ENCODE measurements around the gene PREB.

Gene PREB

DNA sequence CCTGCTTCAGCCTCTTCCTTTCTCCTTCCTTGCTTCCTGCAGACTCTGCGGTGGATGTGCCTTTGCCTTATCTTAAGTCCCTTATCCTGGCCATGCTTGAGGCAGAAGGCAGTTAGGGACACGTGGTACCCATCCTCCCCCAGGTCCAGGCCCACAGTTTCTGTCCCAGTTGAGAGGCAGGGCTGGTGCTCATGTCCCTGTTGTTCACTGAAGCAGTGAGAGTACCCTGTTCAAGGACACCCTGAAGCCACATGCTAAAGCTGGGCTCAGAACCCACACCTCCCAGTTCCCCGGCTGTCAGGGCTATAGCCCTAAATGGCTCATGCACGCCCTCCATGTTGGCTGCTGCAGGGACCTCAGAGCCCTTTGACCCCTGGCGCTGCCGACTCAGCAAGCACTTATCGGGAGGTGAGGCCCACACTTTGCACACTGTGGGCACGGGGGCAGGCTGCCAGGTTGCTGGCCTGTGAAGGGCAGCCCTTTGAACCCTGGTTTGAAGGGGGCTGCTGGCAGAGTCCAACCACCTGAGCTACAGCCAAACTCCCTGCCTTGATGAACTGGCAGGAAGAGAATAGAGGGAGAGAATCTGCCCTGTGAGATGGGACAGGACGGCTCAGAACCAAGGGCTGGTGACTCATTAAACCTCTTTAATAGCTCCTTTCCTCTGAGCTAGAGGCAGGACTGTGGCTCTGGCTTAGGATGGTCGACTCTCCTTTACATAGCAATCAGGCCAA, 41.6 kb downstream of the PREB start:
- TF ChIP-seq, protein P1, sequence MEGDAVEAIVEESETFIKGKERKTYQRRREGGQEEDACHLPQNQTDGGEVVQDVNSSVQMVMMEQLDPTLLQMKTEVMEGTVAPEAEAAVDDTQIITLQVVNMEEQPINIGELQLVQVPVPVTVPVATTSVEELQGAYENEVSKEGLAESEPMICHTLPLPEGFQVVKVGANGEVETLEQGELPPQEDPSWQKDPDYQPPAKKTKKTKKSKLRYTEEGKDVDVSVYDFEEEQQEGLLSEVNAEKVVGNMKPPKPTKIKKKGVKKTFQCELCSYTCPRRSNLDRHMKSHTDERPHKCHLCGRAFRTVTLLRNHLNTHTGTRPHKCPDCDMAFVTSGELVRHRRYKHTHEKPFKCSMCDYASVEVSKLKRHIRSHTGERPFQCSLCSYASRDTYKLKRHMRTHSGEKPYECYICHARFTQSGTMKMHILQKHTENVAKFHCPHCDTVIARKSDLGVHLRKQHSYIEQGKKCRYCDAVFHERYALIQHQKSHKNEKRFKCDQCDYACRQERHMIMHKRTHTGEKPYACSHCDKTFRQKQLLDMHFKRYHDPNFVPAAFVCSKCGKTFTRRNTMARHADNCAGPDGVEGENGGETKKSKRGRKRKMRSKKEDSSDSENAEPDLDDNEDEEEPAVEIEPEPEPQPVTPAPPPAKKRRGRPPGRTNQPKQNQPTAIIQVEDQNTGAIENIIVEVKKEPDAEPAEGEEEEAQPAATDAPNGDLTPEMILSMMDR (IDR thresholded peaks at IDR 0.05; ENCODE audit: insufficient read depth, low read length, missing control alignments), result no peak
- ChIA-PET CTCF (interaction anchor here (1.0 to 4.0 kb wide), 11 partner anchors 10 to 210 kb away, joined by 3 to 33 read pairs (median 7); partner anchors contain the start of gene EMILIN1), POLR2A (interaction anchor here (0.6 kb wide), 1 partner anchor 10 kb away, joined by 3 read pairs; no protein-coding TSS in a partner anchor)
- no peak overlapping the region for H3K4me3 ChIP-seq (ENCODE audit: low read depth, low read length)
- no peak for DNase-seq (ENCODE audit: low read depth, low spot score)

DNA sequence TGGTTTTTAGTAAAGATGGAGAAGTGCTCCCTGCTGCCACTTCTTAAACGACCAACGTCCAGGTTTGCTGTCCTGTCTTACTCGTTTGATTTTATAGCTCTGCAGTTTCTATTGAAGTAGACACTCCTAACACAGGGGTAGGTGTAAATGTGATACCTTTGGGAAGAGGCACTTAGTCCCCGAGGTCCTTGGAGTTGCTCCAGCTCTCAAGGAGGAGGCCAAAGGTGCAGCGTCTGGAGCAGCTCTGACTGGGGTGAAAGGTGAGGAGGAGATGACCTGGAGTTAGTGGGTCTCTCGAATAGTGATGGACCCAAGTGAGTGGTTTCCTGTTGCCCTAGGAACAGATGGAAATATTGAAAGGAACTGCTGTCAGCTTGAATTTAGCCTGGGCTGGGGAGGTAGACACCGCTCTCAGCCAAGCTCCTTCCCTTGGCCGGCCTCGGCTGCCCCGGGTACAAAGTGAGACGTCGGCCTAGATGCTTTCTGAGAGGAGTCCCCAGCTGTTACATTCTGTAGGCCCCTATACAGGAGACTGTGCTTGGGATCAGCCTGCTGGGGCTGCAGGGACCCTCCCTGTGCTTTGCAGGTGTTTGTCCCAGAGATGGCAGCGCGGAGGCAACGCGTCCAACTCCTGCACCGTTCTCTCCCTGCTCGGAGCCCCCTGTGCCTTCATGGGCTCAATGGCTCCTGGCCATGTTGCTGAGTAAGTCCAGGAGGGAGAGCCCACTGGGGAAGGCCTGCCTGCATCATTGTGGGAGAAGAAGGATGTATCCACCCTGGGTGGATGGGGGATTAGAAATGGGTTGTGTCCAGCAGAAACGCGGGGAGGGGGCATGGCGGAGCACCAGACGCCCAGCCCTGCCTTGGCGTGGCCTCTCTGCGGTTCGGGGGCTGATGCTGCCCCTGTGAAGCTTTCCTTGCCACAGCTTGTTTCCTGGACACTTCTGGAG, 42.4 kb downstream of the PREB start:
- TF ChIP-seq, protein P1 (IDR thresholded peaks at IDR 0.05; ENCODE audit: insufficient read depth, low read length, missing control alignments), result no peak
- CTCF ChIA-PET, result interaction anchor here (0.7 to 4.0 kb wide), 8 partner anchors 9 to 211 kb away, joined by 3 to 33 read pairs (median 11); partner anchors contain the start of gene EMILIN1
- no peak for DNase-seq (ENCODE audit: low read depth, low spot score)
- POLR2A ChIA-PET, result no interaction called here
- no peak overlapping the region for H3K4me3 ChIP-seq (ENCODE audit: low read depth, low read length)

DNA sequence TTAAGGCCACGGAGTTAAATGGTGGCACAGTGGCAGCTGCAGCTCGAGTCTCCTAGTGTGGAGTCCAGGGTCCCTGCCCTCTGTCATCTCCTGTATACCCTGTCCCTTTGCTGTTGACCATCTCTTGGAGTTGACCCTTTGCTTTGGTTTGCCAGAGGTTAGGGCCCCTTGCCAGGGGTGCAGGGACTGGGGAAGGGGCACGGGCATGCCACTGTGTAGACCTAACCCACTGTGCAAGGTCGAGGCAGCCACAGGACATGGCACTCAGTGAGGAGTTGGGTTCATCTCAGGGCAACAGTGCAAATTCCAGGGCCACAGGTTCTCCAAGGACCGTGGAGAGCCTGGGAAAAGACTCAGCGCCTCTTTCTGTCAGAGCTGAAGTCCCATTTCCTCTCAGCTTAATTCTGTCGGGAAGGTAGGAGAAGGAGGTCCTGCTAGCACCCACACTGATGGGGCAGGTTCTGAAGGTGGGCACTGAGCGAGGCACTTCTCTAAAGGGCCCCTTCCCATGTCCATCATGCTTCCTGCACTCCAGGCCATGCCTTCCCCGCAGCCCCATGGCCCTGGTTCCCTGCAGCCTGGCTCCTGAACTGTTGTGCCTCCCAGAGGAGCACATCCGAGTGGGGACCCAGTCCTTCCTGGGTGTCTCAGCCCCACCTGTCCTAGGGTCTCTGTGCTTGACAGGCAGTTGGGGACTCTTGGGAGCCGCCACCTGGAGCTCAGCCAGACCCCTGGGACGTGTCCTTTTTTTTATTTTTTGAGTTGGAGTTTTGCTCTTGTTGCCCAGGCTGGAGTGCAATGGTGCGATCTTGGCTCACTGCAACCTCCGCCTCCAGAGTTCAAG, 45.1 kb downstream of the PREB start:
- ChIA-PET CTCF (interaction anchor here (0.7 to 10.3 kb wide), 12 partner anchors 7 to 214 kb away, joined by 3 to 73 read pairs (median 4); partner anchors contain the start of genes EMILIN1 and TRIM54), POLR2A (interaction anchor here (1.1 kb wide), 1 partner anchor 9 kb away, joined by 3 read pairs; no protein-coding TSS in a partner anchor)
- no peak overlapping the region for H3K4me3 ChIP-seq (ENCODE audit: low read depth, low read length)
- TF ChIP-seq, protein P1 (IDR thresholded peaks at IDR 0.05; ENCODE audit: insufficient read depth, low read length, missing control alignments), result no peak
- no peak for DNase-seq (ENCODE audit: low read depth, low spot score)

DNA sequence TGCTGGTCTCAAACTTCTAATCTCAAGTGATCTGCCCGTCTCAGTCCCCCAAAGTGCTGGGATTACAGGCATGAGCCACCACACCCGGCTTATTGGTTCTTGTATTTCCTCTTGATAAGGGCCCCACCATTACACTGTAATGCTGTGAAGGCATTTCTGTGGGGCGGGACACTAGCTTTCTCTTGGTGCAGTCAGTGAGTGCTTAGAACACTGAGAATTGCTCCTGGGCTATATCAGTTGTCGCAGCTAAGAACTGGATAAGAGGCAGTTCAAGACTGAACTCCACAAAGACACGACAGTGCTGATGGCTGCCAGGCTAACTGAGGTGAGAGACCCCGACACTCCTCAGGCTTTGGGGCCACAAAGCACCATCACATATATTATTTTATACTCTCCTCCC, 45.8 kb downstream of the PREB start:
- POLR2A ChIA-PET, result interaction anchor here (2.6 kb wide), 1 partner anchor 38 kb away, joined by 18 read pairs; the partner anchor contains the start of gene AGBL5
- DNase-seq (ENCODE audit: low read depth, low spot score), result no peak
- TF ChIP-seq, protein P1 (IDR thresholded peaks at IDR 0.05; ENCODE audit: insufficient read depth, low read length, missing control alignments), result no peak
- no peak overlapping the region for H3K4me3 ChIP-seq (ENCODE audit: low read depth, low read length)
- CTCF ChIA-PET, result interaction anchor here (0.7 to 10.3 kb wide), 13 partner anchors 8 to 214 kb away, joined by 3 to 73 read pairs (median 4); partner anchors contain the start of gene TRIM54

DNA sequence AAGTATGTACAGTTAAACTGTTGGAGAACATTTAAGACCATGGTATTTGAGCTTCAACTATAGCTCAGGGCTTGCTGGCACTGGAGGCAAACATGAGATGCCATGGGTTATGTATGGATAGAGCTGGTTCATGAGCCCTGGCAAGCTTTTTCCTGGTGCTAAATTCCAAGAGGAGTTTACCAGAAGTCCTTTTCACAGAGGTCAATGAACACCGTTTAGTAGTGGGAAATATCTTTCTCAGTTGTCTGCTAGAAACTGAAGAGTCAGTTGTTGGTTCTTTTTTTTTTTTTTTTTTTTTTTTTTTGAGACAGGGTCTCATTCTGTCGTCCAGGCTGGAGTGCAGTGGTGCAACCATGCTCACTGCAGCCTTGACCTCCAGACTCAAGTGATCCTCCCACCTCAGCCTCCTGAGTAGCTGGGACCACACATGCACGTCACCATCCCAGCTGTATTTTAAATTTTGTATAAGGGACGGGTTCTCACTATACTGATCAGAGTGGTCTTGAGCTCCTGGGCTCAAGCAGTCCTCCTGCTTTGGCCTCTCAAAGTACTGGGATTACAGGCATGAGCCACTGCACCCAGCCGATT, 46.5 kb downstream of the PREB start:
- POLR2A ChIA-PET, result interaction anchor here (0.9 to 2.6 kb wide), 2 partner anchors 16 to 38 kb away, joined by 3 to 18 read pairs; partner anchors contain the start of genes AGBL5 and OST4

More for the DNA sequence above, 46.5 kb downstream of the PREB start:
- no peak overlapping the region for H3K4me3 ChIP-seq (ENCODE audit: low read depth, low read length)
- TF ChIP-seq, protein P1 (IDR thresholded peaks at IDR 0.05; ENCODE audit: insufficient read depth, low read length, missing control alignments), result no peak
- no peak for DNase-seq (ENCODE audit: low read depth, low spot score)
- CTCF ChIA-PET, result interaction anchor here (0.7 to 10.3 kb wide), 22 partner anchors 8 to 215 kb away, joined by 3 to 73 read pairs (median 4); partner anchors contain the start of genes AGBL5, EMILIN1 and TRIM54
